Natural killer cell treated with Interleukin-12 subunit alpha and Interleukin-12 subunit beta and Interleukin-15 and Interleukin-18, amount 100 ng/mL, for 72 hours (primary cell): ENCODE results near the gene CREG1. TPM values are rescaled to one million over a fixed set of nuclear protein-coding genes. Genes with fewer than 3 reads are reported as not detected.

ENCODE experiments used
- ATAC-seq, 2 donors: fragments of 150-1000 bp; cut with Tn5 transposase in 1 of 2; sonication (Bioruptor Pico), chemical (Tn5 transposase) in 1 of 2; 2 replicates each; pipeline ENCODE4 v1.10.0; 2021
- DNase-seq: peaks from one replicate; pipeline ENCODE4 v3.0.0; 2022; ENCODE audit warnings: low spot score
- H3K27ac Mint-ChIP-seq, 2 donors: 1 replicate in 1 of 2; 2 replicates in 1 of 2; pipeline ENCODE4 v1.8.0; 2022; ENCODE audit warnings: mixed read lengths in 2 of 2, mild to moderate bottlenecking in 1 of 2, moderate library complexity in 1 of 2
- H3K27me3 Mint-ChIP-seq, 2 donors: 1 replicate in 1 of 2; 2 replicates in 1 of 2; pipeline ENCODE4 v1.8.0; 2022; ENCODE audit warnings: mixed read lengths in 2 of 2
- H3K36me3 Mint-ChIP-seq: one replicate; pipeline ENCODE4 v1.8.0; 2022; ENCODE audit warnings: mixed read lengths
- H3K4me1 Mint-ChIP-seq, 2 donors: 1 replicate in 1 of 2; 2 replicates in 1 of 2; pipeline ENCODE4 v1.8.0; 2022; ENCODE audit warnings: low read depth in 2 of 2, mixed read lengths in 2 of 2, mild to moderate bottlenecking in 1 of 2
- H3K4me3 Mint-ChIP-seq: one replicate; pipeline ENCODE4 v1.8.0; 2022; ENCODE audit warnings: mixed read lengths
- H3K9me3 Mint-ChIP-seq: 2 replicates; pipeline ENCODE4 v1.8.0; 2022; ENCODE audit warnings: mixed read lengths
- total RNA-seq, 2 donors: library from RNA; stranded (reverse); gene quantifications; one replicate each; pipeline ENCODE4 v1.2.3, GENCODE V29; 2022

The CREG1 gene
- total RNA-seq, 2 donors from 2014 or later, result 15.8 to 16.2 TPM

DNA sequence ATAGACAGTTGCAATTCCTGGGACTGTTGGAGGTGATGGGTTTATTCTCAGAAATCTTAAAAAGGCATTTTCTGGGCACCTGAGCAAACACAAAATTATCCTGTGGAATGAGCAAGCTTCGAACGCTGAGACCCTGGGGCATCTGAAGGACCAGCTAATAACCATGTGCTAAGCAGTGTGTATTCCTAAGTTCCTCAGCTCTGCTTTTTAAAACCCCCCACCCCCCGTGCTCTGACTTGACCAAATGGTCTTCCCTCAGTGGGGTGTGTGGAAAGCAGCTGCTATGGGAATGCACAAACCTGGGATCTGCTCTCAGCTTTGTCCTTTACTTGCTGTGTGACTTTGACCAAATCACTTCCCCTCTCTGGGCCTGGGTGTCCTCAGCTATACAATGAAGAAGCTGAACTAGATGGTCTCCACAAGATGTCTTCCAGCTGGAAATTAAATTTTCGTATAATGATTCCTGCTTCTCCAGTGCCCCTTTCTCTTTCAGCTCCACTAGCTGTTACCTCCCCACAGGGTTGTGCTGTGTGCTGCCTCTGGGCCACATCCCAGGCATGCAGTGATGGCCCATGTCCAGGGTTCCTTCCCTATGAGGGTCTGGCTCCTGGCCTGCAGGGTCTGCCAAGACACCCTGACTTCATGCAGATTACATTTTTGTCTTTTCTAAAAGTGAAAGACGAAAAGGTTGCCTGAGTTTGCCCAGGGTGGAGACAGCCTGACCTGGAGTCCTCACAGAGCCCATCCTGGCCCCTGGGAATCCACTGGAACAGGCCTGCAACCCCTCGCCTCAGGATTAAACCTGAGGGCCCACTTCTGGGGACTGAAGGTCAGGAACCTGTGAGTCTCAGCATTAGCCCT lies 20.4 kb downstream of the CREG1 start:
- Mint-ChIP-seq H3K27me3 (no peaks in the 10 kb centered on the region), H3K4me1 (peaks cover 0 to 4% of the 10 kb centered on the region in 2 donors), H3K36me3 (no peaks in the 10 kb centered on the region), H3K9me3 (no peaks in the 10 kb centered on the region), H3K27ac (peak overlapping the region in 1 of 2 donors; percentile 61), H3K4me3 (no peak overlapping the region)
- no peak for DNase-seq
- peak; percentile 27 to 43 for ATAC-seq

DNA sequence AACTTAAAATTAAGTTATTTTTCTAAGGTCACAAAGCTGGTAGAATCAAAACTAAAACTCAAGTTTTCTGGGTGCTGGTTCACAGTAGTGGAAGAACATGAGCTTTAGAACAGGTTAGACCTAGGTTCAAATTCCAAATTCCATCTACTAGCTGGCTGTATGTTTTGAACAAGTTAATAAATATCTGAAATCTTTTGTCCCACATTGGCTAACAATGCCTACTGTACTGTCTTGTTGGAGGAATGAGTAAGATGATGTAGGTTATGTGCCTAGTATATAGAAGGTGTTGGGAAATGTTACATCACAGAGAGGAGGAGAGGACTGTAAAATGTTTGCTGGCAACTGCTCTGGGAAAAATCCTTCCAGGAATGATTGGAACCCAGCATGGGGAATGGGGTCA lies 21.2 kb downstream of the CREG1 start:
- no peaks in the 10 kb centered on the region for H3K4me1 Mint-ChIP-seq
- no peaks in the 10 kb centered on the region for H3K9me3 Mint-ChIP-seq
- no peaks in the 10 kb centered on the region for H3K27me3 Mint-ChIP-seq
- no peaks in the 10 kb centered on the region for H3K36me3 Mint-ChIP-seq
- DNase-seq, result no peak
- ATAC-seq, result no peak
- no peak overlapping the region for H3K4me3 Mint-ChIP-seq
- H3K27ac Mint-ChIP-seq, result peak overlapping the region in 1 of 2 donors; percentile 7

DNA sequence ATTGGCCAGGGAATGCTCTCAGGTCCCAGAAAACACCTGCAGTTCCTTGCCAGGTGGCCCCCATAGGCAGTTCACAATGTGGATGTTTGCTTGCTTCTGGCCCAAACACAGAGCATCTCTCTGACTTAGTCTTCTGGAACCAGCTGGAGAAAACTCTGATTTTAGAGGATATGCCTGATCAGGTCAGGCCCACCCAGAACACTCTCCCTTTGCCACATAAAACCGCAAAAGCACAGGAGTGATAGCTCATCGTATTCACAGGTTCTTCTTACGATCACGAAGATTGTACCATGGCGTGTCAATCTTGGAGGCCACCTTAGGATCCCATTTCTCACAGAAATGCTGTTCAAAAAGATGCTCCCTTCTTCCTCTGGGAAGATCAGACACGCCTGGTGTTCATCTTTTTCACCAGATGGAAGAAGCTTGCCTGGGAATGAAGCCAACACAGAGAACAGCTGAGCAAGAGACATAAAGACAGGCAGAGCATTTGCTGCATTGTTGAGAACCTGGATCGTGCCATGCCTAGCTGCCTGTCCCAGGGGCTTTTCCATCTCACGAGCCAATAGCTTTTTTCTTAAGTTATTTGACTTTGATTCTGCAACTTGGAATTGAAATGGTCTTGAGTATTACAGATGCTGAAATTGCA lies 23.6 kb downstream of the CREG1 start:
- Mint-ChIP-seq H3K36me3 (no peaks in the 10 kb centered on the region), H3K4me1 (no peaks in the 10 kb centered on the region), H3K9me3 (no peaks in the 10 kb centered on the region), H3K4me3 (no peak overlapping the region), H3K27ac (no peak overlapping the region), H3K27me3 (no peaks in the 10 kb centered on the region)
- DNase-seq (no peak), ATAC-seq (no peak)

DNA sequence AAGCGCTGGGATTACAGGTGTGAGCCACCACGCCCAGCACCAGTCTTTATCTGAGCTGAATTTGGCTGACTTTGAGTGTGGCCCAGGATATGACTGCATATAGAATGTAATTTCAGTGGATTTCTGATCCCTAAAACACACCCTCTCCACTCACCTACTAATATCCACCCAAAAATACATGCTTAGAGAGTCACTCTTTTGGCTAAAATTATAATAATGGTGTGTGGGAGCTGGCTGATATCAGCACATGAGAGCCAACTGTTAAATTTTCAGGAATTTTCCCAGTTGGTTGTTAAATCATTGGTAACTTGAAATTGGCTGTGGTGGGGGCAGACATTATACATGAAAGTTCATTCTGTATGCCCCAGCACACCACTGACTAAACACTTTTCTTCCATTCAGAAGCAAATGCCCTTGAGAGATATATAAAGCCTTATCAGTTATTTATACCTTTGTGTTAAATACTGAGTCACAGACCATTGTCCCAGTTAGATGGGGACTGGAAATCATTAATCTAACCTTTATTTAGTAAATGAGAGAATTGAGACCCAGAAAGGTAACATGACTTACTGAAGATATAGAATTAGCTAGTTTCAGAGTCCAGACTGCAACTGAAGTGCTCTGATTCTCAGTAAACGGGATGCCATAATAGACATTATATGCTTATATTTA lies 25.4 kb downstream of the CREG1 start:
- DNase-seq, result no peak
- Mint-ChIP-seq H3K9me3 (no peaks in the 10 kb centered on the region), H3K4me3 (no peak overlapping the region), H3K36me3 (no peaks in the 10 kb centered on the region), H3K27ac (no peak overlapping the region), H3K4me1 (no peaks in the 10 kb centered on the region), H3K27me3 (no peaks in the 10 kb centered on the region)
- no peak for ATAC-seq

DNA sequence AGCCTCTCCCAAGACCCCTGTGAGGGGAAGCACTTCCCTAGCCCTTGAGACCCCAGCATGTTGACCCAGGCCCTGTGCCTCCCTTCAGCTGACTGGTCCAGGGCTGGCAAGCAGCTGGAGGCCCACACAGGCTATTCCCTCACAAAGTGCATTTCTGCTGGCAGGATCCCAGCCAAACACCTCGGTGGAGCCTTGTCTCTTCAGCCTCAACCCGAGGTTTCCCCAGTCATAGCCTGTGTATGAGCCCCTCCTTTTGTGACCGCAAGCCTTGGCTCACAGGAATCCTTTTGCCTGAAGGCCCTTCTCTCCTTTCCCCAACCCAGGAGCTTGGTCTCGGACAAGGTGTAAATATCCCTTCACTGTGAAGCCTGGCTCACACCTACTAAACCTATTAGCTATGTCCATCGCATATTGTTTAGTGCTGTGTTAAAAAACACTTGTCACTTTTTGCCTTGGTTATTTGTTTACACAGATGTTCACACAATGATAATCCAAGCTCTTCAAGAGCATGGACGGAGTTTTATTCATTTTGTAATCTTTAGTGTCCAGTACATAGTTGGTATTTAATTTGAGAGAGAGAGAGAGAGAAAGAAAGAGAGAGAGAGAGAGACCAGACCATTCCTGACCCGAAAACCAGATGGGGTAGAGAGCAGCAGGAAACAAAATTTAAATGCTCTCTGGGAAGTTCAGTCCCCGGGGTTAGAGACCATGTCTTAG lies 26.7 kb downstream of the CREG1 start:
- Mint-ChIP-seq H3K4me3 (no peak overlapping the region), H3K9me3 (no peaks in the 10 kb centered on the region), H3K27me3 (no peaks in the 10 kb centered on the region), H3K4me1 (no peaks in the 10 kb centered on the region), H3K36me3 (no peaks in the 10 kb centered on the region), H3K27ac (peak overlapping the region in 1 of 2 donors; percentile 21)
- no peak for DNase-seq
- ATAC-seq, result no peak

DNA sequence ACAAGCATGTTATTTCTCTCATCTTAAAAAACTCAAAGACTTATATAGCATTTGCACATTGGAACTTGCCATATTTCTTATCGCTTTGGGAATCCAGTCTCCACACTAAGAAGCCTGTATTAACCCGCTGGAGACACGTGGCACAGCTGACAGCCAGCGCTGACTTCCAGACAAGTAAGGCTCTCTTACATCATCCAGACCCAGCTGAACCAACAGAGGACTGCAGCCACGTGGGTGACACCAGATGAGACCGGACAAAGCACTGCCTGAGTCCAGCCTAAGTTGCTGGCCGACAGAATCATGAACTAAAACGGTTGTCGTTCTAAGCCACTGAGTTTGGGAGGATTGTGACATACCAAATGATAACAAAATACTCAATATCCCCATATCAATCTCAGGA lies 28.9 kb downstream of the CREG1 start:
- Mint-ChIP-seq H3K4me3 (no peak overlapping the region), H3K9me3 (no peaks in the 10 kb centered on the region), H3K4me1 (peaks cover 0 to 6% of the 10 kb centered on the region in 2 donors), H3K27me3 (no peaks in the 10 kb centered on the region), H3K36me3 (no peaks in the 10 kb centered on the region), H3K27ac (no peak overlapping the region)
- DNase-seq (no peak), ATAC-seq (no peak)

DNA sequence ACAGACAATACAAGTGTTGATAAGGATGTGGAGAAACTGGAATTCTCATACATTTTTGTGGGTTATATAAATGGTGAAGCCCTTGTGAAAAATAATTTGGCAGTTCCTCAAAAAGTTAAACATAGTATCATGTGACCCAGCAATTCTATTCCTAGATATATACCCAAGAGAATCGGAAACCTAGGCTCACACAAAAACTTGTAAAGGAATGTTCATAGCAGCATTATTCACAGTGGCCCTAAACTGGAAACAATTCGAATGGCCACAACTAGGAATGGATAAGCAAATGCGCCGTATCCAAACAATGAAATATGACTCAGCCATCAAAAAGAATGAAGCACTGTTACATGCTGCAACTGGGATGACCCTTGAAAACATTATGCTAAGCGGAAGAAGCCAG lies 31.3 kb downstream of the CREG1 start:
- Mint-ChIP-seq H3K9me3 (no peaks in the 10 kb centered on the region), H3K27ac (no peak overlapping the region), H3K4me3 (no peak overlapping the region), H3K27me3 (no peaks in the 10 kb centered on the region), H3K36me3 (peaks cover 3% of the 10 kb centered on the region), H3K4me1 (peaks cover 13 to 14% of the 10 kb centered on the region in 2 donors)
- DNase-seq, result no peak
- no peak for ATAC-seq

DNA sequence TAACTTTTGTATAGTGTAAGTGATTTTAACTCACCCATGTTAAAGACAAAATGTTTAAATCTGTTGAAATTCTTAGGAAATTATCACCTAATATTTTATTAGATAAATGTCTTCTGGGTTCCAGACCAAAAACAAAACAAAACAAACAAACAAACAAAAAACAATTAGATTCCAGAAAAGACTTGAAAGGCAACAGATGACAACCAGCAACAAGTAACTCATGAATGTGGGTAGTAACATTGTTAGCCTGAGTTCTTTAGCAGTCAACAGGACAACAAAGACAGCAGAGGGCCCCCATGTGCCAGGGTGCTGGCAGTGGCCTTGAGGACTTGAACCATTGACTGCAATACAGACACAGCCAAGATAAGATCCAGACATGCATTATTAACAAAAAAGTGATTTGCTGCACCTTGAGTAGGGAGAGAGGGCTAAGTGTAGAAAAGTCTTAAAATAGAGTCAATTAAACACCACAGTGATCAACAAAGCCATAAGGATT lies 32.8 kb downstream of the CREG1 start:
- Mint-ChIP-seq H3K36me3 (peaks cover 16% of the 10 kb centered on the region), H3K27ac (peak overlapping the region in 1 of 2 donors; percentile 42), H3K27me3 (no peaks in the 10 kb centered on the region), H3K4me1 (peaks cover 24 to 27% of the 10 kb centered on the region in 2 donors), H3K4me3 (no peak overlapping the region), H3K9me3 (no peaks in the 10 kb centered on the region)
- no peak for DNase-seq
- no peak for ATAC-seq

DNA sequence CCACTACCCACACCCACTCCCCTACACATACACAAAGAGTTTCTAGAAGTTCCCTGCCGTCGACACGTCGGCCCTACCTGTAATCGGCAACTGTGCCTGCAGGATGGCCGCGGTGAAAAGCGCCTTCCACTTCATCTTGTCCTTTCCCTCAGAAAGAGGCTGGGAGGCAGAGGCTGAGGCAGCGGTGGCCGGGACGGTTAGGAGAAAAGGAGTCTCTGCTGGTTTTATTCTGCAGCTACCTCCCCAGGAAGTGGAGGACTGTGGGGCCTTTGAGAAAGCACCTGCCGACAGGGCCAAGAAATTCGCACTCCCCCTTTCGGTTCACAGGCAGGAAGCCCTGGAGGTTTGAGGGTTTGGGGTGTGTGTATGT lies 35.2 kb downstream of the CREG1 start, which contains the start of gene CD247:
Gene CD247, minus strand, starts transcription at position 199 of the 370 bp plus-strand sequence. Its CDS starts 64 bp downstream, at position 135.
- peak within 1 kb of the TSS; percentile 98 for H3K4me3 Mint-ChIP-seq
- H3K27ac Mint-ChIP-seq, result peak within 1 kb of the TSS; percentile 98 to 100
- peaks cover 33 to 39% of the 10 kb centered on the region in 2 donors for H3K4me1 Mint-ChIP-seq
- peaks cover 20% of the 10 kb centered on the region for H3K36me3 Mint-ChIP-seq
- no peaks in the 10 kb centered on the region for H3K9me3 Mint-ChIP-seq
- DNase-seq (peak; percentile 89), ATAC-seq (peak; percentile 63 to 69)
- H3K27me3 Mint-ChIP-seq, result no peaks in the 10 kb centered on the region

DNA sequence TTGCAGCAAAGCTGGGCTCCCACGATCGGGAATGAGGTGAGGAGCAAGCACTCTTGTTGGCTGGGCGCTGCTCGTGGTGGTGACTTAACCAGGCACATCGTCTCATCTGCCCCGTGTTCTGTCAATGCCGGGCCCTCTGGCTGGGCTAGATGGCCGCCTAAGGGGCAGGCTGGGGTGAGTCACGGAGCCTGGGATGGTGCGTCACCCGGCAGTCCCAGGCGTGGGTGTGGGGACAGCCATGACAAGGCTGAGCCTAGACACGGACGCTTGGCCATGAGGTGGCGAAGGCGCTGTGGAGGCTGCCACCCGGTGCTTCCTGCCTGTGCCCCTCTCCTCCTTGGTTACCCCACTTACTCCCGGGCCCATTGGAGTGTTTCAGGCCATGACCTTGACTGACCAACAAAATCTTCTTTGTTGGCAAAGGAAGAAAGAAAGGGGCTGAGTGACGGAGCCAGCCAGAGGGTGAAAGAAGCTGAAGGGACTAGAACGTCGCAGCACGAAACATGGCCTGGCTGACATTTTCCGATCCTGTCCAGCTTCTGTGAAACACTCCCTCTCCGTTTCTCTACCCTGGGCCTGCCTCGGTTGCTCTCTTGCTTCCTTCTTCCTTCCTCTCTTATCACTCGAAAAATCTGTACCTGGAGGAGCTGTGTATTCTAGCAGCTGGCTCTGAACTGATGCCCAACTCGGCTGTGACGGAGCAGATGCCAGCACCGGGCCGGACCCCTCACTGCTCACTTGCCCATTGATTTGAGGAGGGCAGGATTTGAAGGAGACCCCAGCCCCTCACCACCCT lies 35.8 kb downstream of the CREG1 start:
- H3K9me3 Mint-ChIP-seq, result no peaks in the 10 kb centered on the region
- ATAC-seq, result peak; percentile 97 to 99
- peaks cover 20% of the 10 kb centered on the region for H3K36me3 Mint-ChIP-seq
- peaks cover 34 to 40% of the 10 kb centered on the region in 2 donors for H3K4me1 Mint-ChIP-seq
- peak; percentile 98 for DNase-seq
- peak overlapping the region; percentile 98 for H3K4me3 Mint-ChIP-seq
- H3K27ac Mint-ChIP-seq, result peak overlapping the region; percentile 98 to 100
- no peaks in the 10 kb centered on the region for H3K27me3 Mint-ChIP-seq

DNA sequence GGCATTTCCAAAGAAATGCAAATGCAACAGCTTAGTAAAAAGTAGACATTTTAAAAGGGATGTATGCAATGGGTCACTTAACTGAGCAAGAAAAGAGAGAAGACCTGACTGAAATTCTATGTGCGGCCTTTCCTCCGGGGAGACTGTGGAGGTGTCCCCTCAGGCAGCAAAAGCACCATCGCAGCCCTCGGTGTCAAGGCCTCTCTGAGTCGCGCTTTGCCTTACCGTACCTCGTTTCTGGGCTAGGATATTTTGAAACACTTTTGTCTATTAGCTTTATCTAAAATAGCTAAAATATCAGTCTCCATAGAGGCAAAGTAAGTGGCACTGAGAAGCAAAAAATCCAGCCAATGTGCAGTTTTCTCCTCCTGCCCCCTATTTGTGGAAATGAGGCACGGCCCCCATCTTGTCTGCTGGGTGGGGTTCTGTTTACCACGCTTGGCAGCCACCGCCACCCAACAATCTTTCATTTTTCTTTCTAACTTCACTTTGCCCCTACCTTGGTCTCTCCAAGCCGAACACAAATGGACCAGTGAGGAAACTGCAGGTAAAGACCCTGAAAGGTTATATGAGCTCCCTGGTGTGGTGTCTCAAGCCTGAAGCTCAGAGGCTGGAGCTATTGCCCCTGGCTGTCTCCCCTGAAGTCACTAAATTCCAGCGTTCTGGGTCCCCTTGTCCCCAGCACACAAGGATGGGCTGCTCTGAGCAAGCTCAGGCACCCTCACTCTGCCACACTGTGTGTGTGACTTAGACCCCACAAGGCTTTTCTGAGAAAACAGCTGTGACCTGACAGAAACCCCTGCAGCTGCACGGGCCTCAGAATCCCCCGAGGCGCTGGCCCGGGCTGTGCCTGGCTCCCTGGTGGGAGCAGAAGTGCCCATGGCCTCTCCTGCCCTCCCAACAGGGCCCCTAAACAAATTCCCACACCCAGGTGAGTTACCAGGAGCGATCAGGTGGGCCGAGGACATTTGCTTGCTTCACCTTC lies 36.9 kb downstream of the CREG1 start:
- Mint-ChIP-seq H3K27me3 (no peaks in the 10 kb centered on the region), H3K4me1 (peaks cover 45 to 51% of the 10 kb centered on the region in 2 donors), H3K4me3 (peak overlapping the region; percentile 98), H3K27ac (peak overlapping the region; percentile 98 to 100), H3K9me3 (no peaks in the 10 kb centered on the region), H3K36me3 (peaks cover 20% of the 10 kb centered on the region)
- DNase-seq (no peak), ATAC-seq (peak; percentile 34 to 57)

DNA sequence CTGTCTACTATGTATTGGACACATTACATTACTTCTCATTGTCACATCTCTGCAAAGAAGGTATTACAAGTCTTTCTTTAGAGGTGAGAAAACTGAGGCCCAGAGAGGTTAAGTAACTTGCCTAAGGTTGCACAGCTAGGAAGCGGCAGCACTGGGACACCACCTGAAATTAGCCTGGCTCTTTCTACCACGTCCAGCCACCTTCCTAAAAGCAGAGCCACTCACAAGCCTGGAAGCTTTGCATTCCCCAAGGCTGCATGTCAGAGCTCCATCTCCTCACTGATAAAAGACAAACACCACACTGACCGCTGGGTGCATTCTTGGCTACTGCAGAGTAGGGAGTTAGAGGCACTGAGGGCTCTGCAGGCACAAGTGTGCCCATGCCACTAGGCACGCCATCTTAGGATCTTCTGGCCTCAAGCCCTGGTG lies 37.7 kb downstream of the CREG1 start:
- Mint-ChIP-seq H3K4me3 (peak overlapping the region; percentile 98), H3K27me3 (no peaks in the 10 kb centered on the region), H3K27ac (peak overlapping the region; percentile 98 to 100), H3K36me3 (peaks cover 20% of the 10 kb centered on the region), H3K9me3 (no peaks in the 10 kb centered on the region), H3K4me1 (peaks cover 49 to 56% of the 10 kb centered on the region in 2 donors)
- ATAC-seq, result no peak
- DNase-seq, result no peak
